H9 (cell line): ENCODE results near the gene ANKFY1. TPM values are rescaled to one million over a fixed set of nuclear protein-coding genes. Genes with fewer than 3 reads are reported as not detected.
A peak's percentile ranks its signal among the peaks of the same experiment; 100 is the strongest.
"Not testable (repeated sequence)": the region's sequence is repeated elsewhere in the genome, so short reads cannot be mapped to it uniquely, and the experiment has no call there.

ENCODE experiments used
- DNase-seq: peaks from one replicate; pipeline ENCODE4 v3.0.0-alpha.2; 2017
- H2AFZ ChIP-seq: one replicate; pipeline ENCODE4 v1.6.1; 2013; ENCODE audit warnings: mild to moderate bottlenecking, low read length, control low read depth, moderate library complexity
- H2AK5ac ChIP-seq: 2 replicates; pipeline ENCODE4 v1.6.1; 2013; ENCODE audit warnings: low read length, control low read depth, mixed read lengths; ENCODE audit not compliant: insufficient read length
- H2BK120ac ChIP-seq: one replicate; pipeline ENCODE4 v1.6.1; 2013; ENCODE audit warnings: low read depth, mild to moderate bottlenecking, low read length, control low read depth, inconsistent platforms; ENCODE audit not compliant: poor library complexity, severe bottlenecking
- H2BK12ac ChIP-seq: 2 replicates; pipeline ENCODE4 v1.6.1; 2013; ENCODE audit warnings: low read length, control low read depth, mixed read lengths, low read depth; ENCODE audit not compliant: insufficient read length
- H2BK15ac ChIP-seq: 2 replicates; pipeline ENCODE4 v1.6.1; 2013; ENCODE audit warnings: low read depth, low read length, control low read depth
- H2BK20ac ChIP-seq: one replicate; pipeline ENCODE4 v1.6.1; 2013; ENCODE audit warnings: low read depth, mild to moderate bottlenecking, low read length, control low read depth, inconsistent platforms; ENCODE audit not compliant: poor library complexity, severe bottlenecking
- H2BK5ac ChIP-seq: 2 replicates; pipeline ENCODE4 v1.6.1; 2013; ENCODE audit warnings: low read length, control low read depth, mixed read lengths; ENCODE audit not compliant: insufficient read length
- H3K14ac ChIP-seq: 2 replicates; pipeline ENCODE4 v1.6.1; 2013; ENCODE audit warnings: low read length, control low read depth; ENCODE audit not compliant: insufficient read depth
- H3K18ac ChIP-seq: 2 replicates; pipeline ENCODE4 v1.6.1; 2013; ENCODE audit warnings: low read depth, mild to moderate bottlenecking, mixed read lengths, low read length, control low read depth; ENCODE audit not compliant: insufficient read length
- H3K23ac ChIP-seq: 2 replicates; pipeline ENCODE4 v1.6.1; 2013; ENCODE audit warnings: low read length, control low read depth, mixed read lengths, low read depth; ENCODE audit not compliant: insufficient read length
- H3K23me2 ChIP-seq: 2 replicates; pipeline ENCODE4 v1.6.1; 2013; ENCODE audit warnings: low read depth, mild to moderate bottlenecking, mixed read lengths, low read length, control low read depth; ENCODE audit not compliant: insufficient read length, poor library complexity, severe bottlenecking
- H3K27ac ChIP-seq: 2 replicates; pipeline ENCODE4 v1.5.1; 2013; ENCODE audit warnings: low read length, control low read depth, mixed read lengths, low read depth; ENCODE audit not compliant: insufficient read length
- H3K27me3 ChIP-seq: 2 replicates; pipeline ENCODE4 v1.6.1; 2013; ENCODE audit warnings: low read length, control low read depth, inconsistent platforms; ENCODE audit not compliant: insufficient read depth
- H3K4ac ChIP-seq: 2 replicates; pipeline ENCODE4 v1.6.1; 2013; ENCODE audit warnings: low read depth, mild to moderate bottlenecking, control low read depth, inconsistent platforms, low read length, moderate library complexity
- H3K4me1 ChIP-seq: 2 replicates; pipeline ENCODE4 v1.6.1; 2013; ENCODE audit warnings: low read length, control low read depth, inconsistent platforms; ENCODE audit not compliant: insufficient read depth
- H3K4me2 ChIP-seq: 2 replicates; pipeline ENCODE4 v1.6.1; 2013; ENCODE audit warnings: low read length, control low read depth, mixed read lengths; ENCODE audit not compliant: insufficient read length, insufficient read depth
- H3K56ac ChIP-seq: 2 replicates; pipeline ENCODE4 v1.6.1; 2013; ENCODE audit warnings: low read depth, mild to moderate bottlenecking, mixed read lengths, low read length, control low read depth; ENCODE audit not compliant: insufficient read length
- H3K79me1 ChIP-seq: 2 replicates; pipeline ENCODE4 v1.6.1; 2013; ENCODE audit warnings: low read depth, mild to moderate bottlenecking, moderate library complexity, low read length, control low read depth, inconsistent platforms; ENCODE audit not compliant: insufficient read depth, poor library complexity, severe bottlenecking
- H3K79me2 ChIP-seq: 2 replicates; pipeline ENCODE4 v1.6.1; 2013; ENCODE audit warnings: low read length, control low read depth, inconsistent platforms; ENCODE audit not compliant: insufficient read depth
- H3K9ac ChIP-seq: 2 replicates; pipeline ENCODE4 v1.6.1; 2013; ENCODE audit warnings: low read length, control low read depth, mixed read lengths; ENCODE audit not compliant: insufficient read length; ENCODE audit errors: extremely low read depth
- H3K9me3 ChIP-seq: one replicate; pipeline ENCODE4 v1.6.1; 2013; ENCODE audit warnings: low read depth, low read length, inconsistent platforms; ENCODE audit not compliant: control insufficient read depth
- H3T11ph ChIP-seq: one replicate; pipeline ENCODE4 v1.6.1; 2013; ENCODE audit warnings: mild to moderate bottlenecking, low read length, control low read depth, inconsistent platforms
- H4K20me1 ChIP-seq: one replicate; pipeline ENCODE4 v1.6.1; 2013; ENCODE audit not compliant: control insufficient read depth, insufficient read length, insufficient read depth
- H4K5ac ChIP-seq: 2 replicates; pipeline ENCODE4 v1.6.1; 2013; ENCODE audit warnings: low read depth, mild to moderate bottlenecking, mixed read lengths, low read length, control low read depth; ENCODE audit not compliant: insufficient read length
- H4K8ac ChIP-seq: replicated peaks from 2 replicates; pipeline ENCODE4 v1.6.1; 2013; ENCODE audit warnings: low read length, control low read depth, mixed read lengths, low read depth; ENCODE audit not compliant: insufficient read length
- H4K91ac ChIP-seq: 2 replicates; pipeline ENCODE4 v1.6.1; 2013; ENCODE audit warnings: low read depth, mild to moderate bottlenecking, moderate library complexity, mixed read lengths, low read length, control low read depth; ENCODE audit not compliant: insufficient read length
- H3K27ac Mint-ChIP-seq, 3 experiments: 2 replicates in 2 of 3; 3 replicates in 1 of 3; pipeline ENCODE4 v1.8.0; 2020 to 2021; ENCODE audit warnings: mixed read lengths in 3 of 3, mild to moderate bottlenecking in 1 of 3, moderate library complexity in 1 of 3
- H3K27me3 Mint-ChIP-seq: 2 replicates; pipeline ENCODE4 v1.8.0; 2021; ENCODE audit warnings: low read depth, mild to moderate bottlenecking, moderate library complexity, mixed read lengths
- H3K36me3 Mint-ChIP-seq, 3 experiments: 2 replicates in 2 of 3; 3 replicates in 1 of 3; pipeline ENCODE4 v1.8.0; 2020 to 2021; ENCODE audit warnings: low read depth in 3 of 3, mixed read lengths in 3 of 3; ENCODE audit not compliant: insufficient read depth in 1 of 3
- H3K4me1 Mint-ChIP-seq, 2 experiments: 2 replicates each; pipeline ENCODE4 v1.8.0; 2020; ENCODE audit warnings: mixed read lengths in 2 of 2
- H3K4me3 Mint-ChIP-seq, 2 experiments: 2 replicates in 1 of 2; 3 replicates in 1 of 2; pipeline ENCODE4 v1.8.0; 2020 to 2021; ENCODE audit warnings: mild to moderate bottlenecking in 2 of 2, mixed read lengths in 2 of 2, moderate library complexity in 1 of 2
- H3K9me3 Mint-ChIP-seq, 2 experiments: 2 replicates in 1 of 2; 3 replicates in 1 of 2; pipeline ENCODE4 v1.8.0; 2020; ENCODE audit warnings: mild to moderate bottlenecking in 2 of 2, mixed read lengths in 2 of 2, moderate library complexity in 1 of 2
- CTCF ChIP-seq: fragments of 200-600 bp; sonication (generic); conservative IDR thresholded peaks from 3 replicates; pipeline ENCODE4 v1.8.0; 2021; ENCODE audit warnings: antibody characterized with exemption, mild to moderate bottlenecking
- WGBS: extraction: QIAGEN DNeasy Blood & Tissue Kit; methylation state at CpG from one replicate; pipeline ENCODE4 v1.1.7; 2013; ENCODE audit warnings: missing lambda C conversion rate, low lambda C conversion rate, mixed read lengths; ENCODE audit not compliant: insufficient read length; ENCODE audit errors: extremely low coverage; 5-methylcytosine and 5-hydroxymethylcytosine counted together
- total RNA-seq: library from RNA; stranded (reverse); gene quantifications from 2 replicates; pipeline ENCODE4 v1.2.1, GENCODE V29; 2021

ANKFY1 gene
- total RNA-seq, 1 experiment from 2014 or later, result 51.9 TPM

- Histone ChIP-seq H3K27ac (no peak overlapping the region), H2BK15ac (no peak overlapping the region), H4K20me1 (no peaks in the 10 kb centered on the region), H3K79me1 (no peaks in the 10 kb centered on the region), H3K4me1 (no peaks in the 10 kb centered on the region), H3K18ac (no peak overlapping the region), H2BK20ac (no peak overlapping the region), H3K4me2 (no peak overlapping the region), H3T11ph (no peak overlapping the region), H2BK5ac (no peak overlapping the region), H2AK5ac (no peak overlapping the region), H2BK12ac (no peak overlapping the region), H3K4ac (no peak overlapping the region), H3K23ac (no peak overlapping the region), H4K8ac (no peak overlapping the region), H3K14ac (no peak overlapping the region), H4K5ac (no peak overlapping the region), H3K9ac (no peak overlapping the region), H3K56ac (no peak overlapping the region), H3K9me3 (no peaks in the 10 kb centered on the region), H4K91ac (no peak overlapping the region), H2BK120ac (no peak overlapping the region), H2AFZ (no peak overlapping the region), H3K27me3 (no peaks in the 10 kb centered on the region), H3K79me2 (peaks cover 23% of the 10 kb centered on the region; the same call in 1 of the 2 replicates), H3K23me2 (no peaks in the 10 kb centered on the region)
- WGBS, result no CpG with 5 or more reads among the region's 2 CpGs
- H3K27me3 Mint-ChIP-seq, result no peaks in the 10 kb centered on the region
- H3K9me3 Mint-ChIP-seq, result peaks cover 9 to 16% of the 10 kb centered on the region in 2 experiments
- TF ChIP-seq CTCF, result no peak
- peaks cover 24 to 33% (median 32%) of the 10 kb centered on the region in 3 experiments for H3K36me3 Mint-ChIP-seq
- H3K4me3 Mint-ChIP-seq, result no peak overlapping the region
- peak overlapping the region in 2 of 3 experiments; percentile 1 to 16; a peak in 2 of 7 replicates for H3K27ac Mint-ChIP-seq
- no peak for DNase-seq
- H3K4me1 Mint-ChIP-seq, result peaks cover 7% of the 10 kb centered on the region in 2 experiments
Observed at GRCh38 chr17:4256952-4257351, 6.8 kb downstream of the ANKFY1 start.

- H2BK15ac ChIP-seq, H3K4me1 Mint-ChIP-seq, H2BK120ac ChIP-seq, H3K4ac ChIP-seq, H4K91ac ChIP-seq, H3K23me2 ChIP-seq, H3K4me1 ChIP-seq, H2AK5ac ChIP-seq, H2BK20ac ChIP-seq, H4K20me1 ChIP-seq, H3T11ph ChIP-seq, H3K79me1 ChIP-seq, H3K4me3 Mint-ChIP-seq, H3K27ac Mint-ChIP-seq, H3K14ac ChIP-seq, H3K9ac ChIP-seq, H3K18ac ChIP-seq, H3K4me2 ChIP-seq, H4K5ac ChIP-seq, H3K23ac ChIP-seq, H3K27me3 Mint-ChIP-seq, H2BK12ac ChIP-seq, H3K9me3 ChIP-seq, H2BK5ac ChIP-seq, H3K56ac ChIP-seq, H4K8ac ChIP-seq, H2AFZ ChIP-seq, H3K27me3 ChIP-seq, DNase-seq, H3K27ac ChIP-seq: not testable (repeated sequence)
- no CpG with 5 or more reads among the region's 6 CpGs for WGBS
- Mint-ChIP-seq H3K36me3 (peaks cover 19 to 23% (median 19%) of the 10 kb centered on the region in 3 experiments), H3K9me3 (peaks cover 9 to 12% of the 10 kb centered on the region in 2 experiments)
- H3K79me2 ChIP-seq, result peaks cover 22% of the 10 kb centered on the region; the same call in 1 of the 2 replicates
Observed at GRCh38 chr17:4255271-4255670, 8.5 kb downstream of the ANKFY1 start.
